ENCODE results near the gene ADORA1. TPM values are rescaled to one million over a fixed set of nuclear protein-coding genes. Genes with fewer than 3 reads are reported as not detected.

Gene ADORA1
- total and polyA plus RNA-seq, 10 of the 15 experiments (the other 5 are each of a cell fraction or from before 2014, with no cell fraction given), result not detected

- no peaks in the 10 kb centered on the region for H3K9me3 ChIP-seq (replicated peaks; ENCODE audit: control insufficient read depth, insufficient read depth, low read length)
- no peaks in the 10 kb centered on the region for H4K20me1 ChIP-seq (ENCODE audit: control insufficient read depth, insufficient read depth)
- no peak overlapping the region for H3K9ac ChIP-seq (ENCODE audit: control insufficient read depth, insufficient read depth, low read length)
- H3K4me2 ChIP-seq (ENCODE audit: control insufficient read depth, insufficient read depth), result no peak overlapping the region
- H2AFZ ChIP-seq (ENCODE audit: control insufficient read depth, low read depth, low read length), result no peak overlapping the region
- CTCF ChIA-PET, result interaction anchor here (0.6 to 1.6 kb wide), 5 partner anchors 31 to 182 kb away, joined by 3 read pairs; no protein-coding TSS in a partner anchor
- H3K36me3 ChIP-seq (ENCODE audit: control insufficient read depth in 2 of 2, insufficient read depth in 2 of 2, low read length in 1 of 2), result no peaks in the 10 kb centered on the region
- SMC1A ChIA-PET (ENCODE audit: uncharacterized antibody, unreplicated experiment), result no interaction called here
- DNase-seq (ENCODE audit: low read depth, low spot score) (no peak), ATAC-seq (no peak), FAIRE-seq (no peak)
- peaks cover 0 to 2% of the 10 kb centered on the region in 2 experiments; a peak in 2 of 4 replicates for H3K27me3 ChIP-seq (replicated peaks in 1 of 2; ENCODE audit: control insufficient read depth in 2 of 2, insufficient read depth in 2 of 2, low read length in 1 of 2)
- WGBS (ENCODE audit: insufficient coverage, insufficient replicate concordance, low lambda C conversion rate, missing lambda C conversion rate), result 38% methylated on average over 11 of the region's 11 CpGs
- in situ Hi-C loops (cut with MboI) (no loop called here), intact Hi-C loops (cut with micrococcal nuclease; ENCODE audit: unreplicated experiment) (no loop called here)
- TF ChIP-seq, protein P1, sequence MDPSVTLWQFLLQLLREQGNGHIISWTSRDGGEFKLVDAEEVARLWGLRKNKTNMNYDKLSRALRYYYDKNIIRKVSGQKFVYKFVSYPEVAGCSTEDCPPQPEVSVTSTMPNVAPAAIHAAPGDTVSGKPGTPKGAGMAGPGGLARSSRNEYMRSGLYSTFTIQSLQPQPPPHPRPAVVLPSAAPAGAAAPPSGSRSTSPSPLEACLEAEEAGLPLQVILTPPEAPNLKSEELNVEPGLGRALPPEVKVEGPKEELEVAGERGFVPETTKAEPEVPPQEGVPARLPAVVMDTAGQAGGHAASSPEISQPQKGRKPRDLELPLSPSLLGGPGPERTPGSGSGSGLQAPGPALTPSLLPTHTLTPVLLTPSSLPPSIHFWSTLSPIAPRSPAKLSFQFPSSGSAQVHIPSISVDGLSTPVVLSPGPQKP (IDR thresholded peaks at IDR 0.05; ENCODE audit: low read depth, low read length), result no peak
- TF ChIP-seq ATF7 (IDR thresholded peaks at IDR 0.05; ENCODE audit: low read depth) (no peak), HCFC1 (IDR thresholded peaks at IDR 0.05; ENCODE audit: low read length) (no peak), NR2C2 (IDR thresholded peaks at IDR 0.05; ENCODE audit: borderline replicate concordance, control insufficient read depth, insufficient read length, low read depth) (no peak)
- TF ChIP-seq, protein P2, sequence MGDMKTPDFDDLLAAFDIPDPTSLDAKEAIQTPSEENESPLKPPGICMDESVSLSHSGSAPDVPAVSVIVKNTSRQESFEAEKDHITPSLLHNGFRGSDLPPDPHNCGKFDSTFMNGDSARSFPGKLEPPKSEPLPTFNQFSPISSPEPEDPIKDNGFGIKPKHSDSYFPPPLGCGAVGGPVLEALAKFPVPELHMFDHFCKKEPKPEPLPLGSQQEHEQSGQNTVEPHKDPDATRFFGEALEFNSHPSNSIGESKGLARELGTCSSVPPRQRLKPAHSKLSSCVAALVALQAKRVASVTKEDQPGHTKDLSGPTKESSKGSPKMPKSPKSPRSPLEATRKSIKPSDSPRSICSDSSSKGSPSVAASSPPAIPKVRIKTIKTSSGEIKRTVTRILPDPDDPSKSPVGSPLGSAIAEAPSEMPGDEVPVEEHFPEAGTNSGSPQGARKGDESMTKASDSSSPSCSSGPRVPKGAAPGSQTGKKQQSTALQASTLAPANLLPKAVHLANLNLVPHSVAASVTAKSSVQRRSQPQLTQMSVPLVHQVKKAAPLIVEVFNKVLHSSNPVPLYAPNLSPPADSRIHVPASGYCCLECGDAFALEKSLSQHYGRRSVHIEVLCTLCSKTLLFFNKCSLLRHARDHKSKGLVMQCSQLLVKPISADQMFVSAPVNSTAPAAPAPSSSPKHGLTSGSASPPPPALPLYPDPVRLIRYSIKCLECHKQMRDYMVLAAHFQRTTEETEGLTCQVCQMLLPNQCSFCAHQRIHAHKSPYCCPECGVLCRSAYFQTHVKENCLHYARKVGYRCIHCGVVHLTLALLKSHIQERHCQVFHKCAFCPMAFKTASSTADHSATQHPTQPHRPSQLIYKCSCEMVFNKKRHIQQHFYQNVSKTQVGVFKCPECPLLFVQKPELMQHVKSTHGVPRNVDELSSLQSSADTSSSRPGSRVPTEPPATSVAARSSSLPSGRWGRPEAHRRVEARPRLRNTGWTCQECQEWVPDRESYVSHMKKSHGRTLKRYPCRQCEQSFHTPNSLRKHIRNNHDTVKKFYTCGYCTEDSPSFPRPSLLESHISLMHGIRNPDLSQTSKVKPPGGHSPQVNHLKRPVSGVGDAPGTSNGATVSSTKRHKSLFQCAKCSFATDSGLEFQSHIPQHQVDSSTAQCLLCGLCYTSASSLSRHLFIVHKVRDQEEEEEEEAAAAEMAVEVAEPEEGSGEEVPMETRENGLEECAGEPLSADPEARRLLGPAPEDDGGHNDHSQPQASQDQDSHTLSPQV (IDR thresholded peaks at IDR 0.05), result no peak
- no peak overlapping the region for H3K4me3 ChIP-seq
- POLR2A ChIA-PET, result no interaction called here
- H3K27ac ChIP-seq (ENCODE audit: control insufficient read depth, insufficient read depth), result no peak overlapping the region
- BruUV-seq (replicated peaks), result no TSS peak
- no peaks in the 10 kb centered on the region for H3K4me1 ChIP-seq (ENCODE audit: control insufficient read depth, insufficient read depth, low read length)
- H3K79me2 ChIP-seq (ENCODE audit: control insufficient read depth, insufficient read depth, low read length), result no peaks in the 10 kb centered on the region
- RAD21 ChIA-PET (ENCODE audit: unreplicated experiment), result no interaction called here
These were observed 40.3 kb upstream of the ADORA1 start for GRCh38 chr1:203086992-203087763.

Measured in GM12878 (cell line).